Amniotic stem cell (primary cell): ENCODE data around the gene TPX2.

ENCODE experiments used
- DNase-seq: peaks from one replicate; lab custom pipeline; 2025; lab: John Stamatoyannopoulos, UW

The TPX2 gene, protein sequence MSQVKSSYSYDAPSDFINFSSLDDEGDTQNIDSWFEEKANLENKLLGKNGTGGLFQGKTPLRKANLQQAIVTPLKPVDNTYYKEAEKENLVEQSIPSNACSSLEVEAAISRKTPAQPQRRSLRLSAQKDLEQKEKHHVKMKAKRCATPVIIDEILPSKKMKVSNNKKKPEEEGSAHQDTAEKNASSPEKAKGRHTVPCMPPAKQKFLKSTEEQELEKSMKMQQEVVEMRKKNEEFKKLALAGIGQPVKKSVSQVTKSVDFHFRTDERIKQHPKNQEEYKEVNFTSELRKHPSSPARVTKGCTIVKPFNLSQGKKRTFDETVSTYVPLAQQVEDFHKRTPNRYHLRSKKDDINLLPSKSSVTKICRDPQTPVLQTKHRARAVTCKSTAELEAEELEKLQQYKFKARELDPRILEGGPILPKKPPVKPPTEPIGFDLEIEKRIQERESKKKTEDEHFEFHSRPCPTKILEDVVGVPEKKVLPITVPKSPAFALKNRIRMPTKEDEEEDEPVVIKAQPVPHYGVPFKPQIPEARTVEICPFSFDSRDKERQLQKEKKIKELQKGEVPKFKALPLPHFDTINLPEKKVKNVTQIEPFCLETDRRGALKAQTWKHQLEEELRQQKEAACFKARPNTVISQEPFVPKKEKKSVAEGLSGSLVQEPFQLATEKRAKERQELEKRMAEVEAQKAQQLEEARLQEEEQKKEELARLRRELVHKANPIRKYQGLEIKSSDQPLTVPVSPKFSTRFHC

DNA sequence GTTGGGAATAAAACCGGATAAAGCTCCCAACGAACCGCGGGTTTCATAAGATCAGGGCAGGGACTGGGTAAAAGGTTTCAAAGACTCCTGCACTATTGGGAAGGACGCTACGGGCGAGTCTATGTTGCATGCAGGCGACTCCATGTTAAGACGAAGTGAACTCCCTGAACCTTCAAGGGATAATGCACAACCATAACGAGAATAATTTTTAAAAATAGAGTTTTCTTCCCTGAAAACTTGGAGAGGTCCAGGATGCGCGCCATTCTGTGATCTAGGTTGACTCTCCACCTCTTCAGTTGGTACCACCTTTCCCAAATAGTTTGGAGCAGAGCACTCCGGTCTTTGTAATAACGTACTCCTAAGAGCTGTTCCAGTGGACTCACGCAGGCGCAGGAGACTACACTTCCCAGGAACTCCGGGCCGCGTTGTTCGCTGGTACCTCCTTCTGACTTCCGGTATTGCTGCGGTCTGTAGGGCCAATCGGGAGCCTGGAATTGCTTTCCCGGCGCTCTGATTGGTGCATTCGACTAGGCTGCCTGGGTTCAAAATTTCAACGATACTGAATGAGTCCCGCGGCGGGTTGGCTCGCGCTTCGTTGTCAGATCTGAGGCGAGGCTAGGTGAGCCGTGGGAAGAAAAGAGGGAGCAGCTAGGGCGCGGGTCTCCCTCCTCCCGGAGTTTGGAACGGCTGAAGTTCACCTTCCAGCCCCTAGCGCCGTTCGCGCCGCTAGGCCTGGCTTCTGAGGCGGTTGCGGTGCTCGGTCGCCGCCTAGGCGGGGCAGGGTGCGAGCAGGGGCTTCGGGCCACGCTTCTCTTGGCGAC lies at the start of gene TPX2:
TSS of gene TPX2 (plus strand) at position 562 of the 821 bp plus-strand sequence. CDS start 18,187 bp downstream, outside the sequence.
- peak; percentile 95 for DNase-seq

DNA sequence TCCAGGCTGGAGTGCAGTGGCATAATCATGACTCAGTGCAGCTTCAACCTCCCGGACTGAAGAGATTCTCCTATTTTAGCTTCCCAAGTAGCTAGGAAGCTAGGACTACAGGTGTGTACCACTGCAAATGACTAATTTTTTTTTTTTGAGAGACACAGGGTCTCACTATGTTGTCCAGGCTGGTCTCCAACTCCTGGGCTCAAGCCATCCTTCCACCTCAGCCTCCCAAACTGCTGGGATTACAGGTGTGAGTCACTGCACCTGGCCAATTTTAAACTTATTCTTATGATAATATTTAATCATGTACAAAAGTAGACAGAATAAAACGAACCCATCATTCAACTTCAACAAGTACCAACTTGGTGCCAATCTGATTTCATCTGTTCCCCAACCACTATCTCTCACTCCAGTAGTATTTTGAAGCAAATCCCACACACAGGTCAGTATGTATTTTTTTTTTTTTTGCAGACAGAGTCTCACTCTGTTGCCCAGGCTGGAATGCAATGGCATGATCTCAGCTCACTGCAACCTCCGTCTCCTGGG lies 48.9 kb upstream of the TPX2 start:
- DNase-seq: no peak

DNA sequence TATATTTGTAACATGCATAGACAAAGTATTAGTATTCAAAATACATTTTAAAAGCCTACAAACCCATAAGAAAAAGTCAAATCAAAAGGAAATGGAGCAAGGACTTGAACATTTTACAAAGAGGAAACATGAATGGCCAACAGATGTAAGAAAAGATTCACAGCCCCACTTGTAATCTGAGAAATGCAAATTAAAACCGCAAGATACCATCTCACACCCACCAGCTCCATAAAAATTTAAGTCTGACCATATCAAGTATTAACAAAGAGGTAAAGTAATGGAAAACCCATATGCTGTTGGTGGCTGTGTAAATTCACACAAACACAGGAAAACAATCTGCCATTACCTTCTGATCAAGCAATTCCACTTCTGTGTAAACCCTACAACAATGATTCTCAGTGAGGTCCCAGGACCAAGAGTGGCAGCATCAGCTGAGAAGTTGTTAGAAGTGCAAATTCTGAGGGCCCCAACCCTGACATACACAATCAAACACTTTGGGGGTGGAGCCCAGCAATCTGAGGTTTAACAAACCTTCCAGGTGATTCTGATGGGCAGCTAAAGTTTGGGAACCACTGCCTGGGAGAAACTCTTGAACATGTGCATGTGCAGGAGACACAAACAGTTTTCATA lies 47.3 kb upstream of the TPX2 start:
- DNase-seq: no peak

DNA sequence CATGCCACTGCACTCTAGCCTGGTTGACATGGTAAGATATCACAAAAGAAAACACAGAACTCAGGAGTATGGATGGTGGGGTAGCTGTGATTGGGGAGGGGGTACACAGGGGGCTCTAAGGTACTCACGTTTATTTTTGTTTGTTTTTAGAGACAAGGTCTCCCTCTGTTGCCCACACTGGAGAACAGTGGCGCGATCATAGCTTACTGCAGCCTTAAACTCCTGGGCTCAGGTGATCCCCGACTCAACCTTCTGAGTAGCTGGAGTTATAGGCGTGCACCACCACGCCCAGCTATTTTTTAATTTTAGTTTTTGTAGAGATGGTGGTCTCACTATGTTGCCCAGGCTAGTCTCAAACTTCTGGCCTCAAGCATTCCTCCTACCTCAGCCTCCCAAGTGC lies 45.7 kb upstream of the TPX2 start:
- no peak for DNase-seq

DNA sequence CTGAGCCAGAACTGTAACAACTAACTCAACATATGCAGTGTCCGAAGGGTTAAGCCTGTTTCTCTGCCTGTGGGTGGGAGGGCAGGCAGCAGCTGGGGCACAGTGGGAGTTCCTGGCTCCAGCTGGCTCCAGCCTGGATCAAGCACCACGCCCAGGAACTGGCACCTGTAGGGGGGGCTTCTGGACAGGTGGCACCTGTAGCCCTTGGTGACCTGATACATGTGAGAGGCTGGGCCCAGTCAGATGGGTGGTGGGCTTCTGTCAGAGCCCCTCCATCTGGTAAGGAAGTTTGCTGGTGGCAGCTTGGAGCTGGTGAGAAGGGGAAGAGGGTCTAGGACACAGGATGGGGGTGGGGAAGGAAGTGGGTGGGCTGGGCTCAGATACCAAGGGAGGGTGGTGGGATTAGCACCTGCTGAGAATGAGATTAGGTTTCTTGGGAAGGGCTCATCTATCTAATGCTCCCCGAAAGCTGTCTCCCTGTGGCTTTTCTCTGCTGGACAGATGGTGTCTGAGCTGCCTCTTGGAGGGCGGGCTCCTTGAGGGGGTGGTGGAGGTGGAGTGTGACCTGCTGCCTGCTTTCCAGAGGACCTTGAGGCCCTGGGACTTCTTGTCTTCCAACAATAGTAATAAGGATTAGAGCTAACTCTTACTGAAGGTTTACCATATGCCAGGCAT lies 45.0 kb upstream of the TPX2 start:
- no peak for DNase-seq

DNA sequence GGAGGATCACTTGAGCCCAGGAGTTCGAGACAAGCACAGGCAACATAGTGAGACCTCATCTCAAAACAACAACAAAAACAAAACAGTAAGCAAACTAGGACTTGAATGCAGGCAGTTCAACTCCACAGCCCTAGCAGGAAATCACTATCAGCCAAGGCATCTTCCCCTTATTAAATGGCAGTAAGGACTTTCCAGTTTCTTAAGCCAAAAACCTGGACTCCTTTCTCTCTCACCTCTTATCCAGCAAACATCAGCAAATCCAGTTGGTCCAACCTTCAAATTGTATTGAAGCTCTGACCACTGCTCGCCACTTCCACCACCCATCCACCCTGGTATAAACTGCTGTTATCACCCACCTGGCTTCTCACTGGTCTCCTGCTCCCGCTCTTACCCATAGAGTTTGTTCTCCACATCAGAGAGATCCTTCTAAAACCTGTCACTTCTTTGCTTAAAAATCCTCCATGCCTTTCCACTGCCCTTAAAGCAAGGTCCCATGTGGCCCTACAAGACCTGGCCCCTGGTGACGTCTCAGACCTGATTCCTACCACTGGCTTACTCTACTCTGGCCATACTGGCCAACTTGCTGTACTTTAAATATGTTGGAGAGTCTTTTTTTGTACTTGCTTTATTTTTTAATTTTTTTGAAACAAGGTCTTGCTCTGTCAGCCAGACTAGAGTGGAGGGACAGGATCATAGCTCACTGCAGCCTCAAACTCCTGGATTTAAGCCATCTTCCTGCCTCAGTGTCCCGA lies 44.1 kb upstream of the TPX2 start:
- no peak for DNase-seq

DNA sequence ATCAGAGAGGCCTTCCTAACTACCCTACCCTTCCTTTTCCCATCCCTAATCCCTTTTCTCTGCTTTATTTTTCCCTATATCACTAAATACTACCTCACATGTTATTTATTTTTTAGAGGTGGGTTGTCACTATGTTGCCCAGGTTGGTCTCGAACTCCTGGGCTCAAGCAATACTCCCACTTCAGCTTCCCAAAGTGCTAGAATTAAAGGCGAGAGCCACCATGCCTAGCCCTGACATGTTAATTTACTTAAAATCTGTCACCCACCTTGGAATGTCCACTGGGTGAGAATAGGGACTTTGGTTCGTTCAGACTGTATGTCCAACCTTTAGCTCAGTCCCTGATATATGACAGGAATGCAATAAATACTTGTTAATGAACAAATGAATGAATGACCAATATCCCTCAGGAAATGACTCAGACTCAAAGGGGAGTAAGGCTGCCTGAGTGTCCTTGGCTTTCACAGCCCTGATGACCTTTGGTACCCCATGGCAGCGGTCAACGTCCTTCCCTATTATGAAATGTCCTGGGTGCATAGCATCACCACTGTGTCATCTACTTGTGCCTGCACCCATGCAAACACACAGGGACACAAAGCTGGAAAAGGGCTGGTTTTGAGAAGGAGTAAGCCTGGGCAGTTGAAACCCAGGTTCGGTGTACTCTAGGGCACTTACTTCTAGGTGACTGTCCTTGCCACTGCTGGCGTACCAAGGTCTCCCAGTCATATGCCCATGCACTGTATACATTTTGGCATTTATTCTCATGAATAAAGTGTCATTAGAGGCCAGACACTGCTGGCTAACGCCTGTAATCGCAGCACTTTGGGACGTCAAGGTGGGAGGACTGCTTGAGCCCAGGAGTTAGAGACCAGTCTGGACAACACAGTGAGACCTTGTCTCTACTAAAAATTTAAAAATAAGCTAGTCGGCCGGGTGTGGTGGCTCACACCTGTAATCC lies 43.0 kb upstream of the TPX2 start:
- no peak for DNase-seq

DNA sequence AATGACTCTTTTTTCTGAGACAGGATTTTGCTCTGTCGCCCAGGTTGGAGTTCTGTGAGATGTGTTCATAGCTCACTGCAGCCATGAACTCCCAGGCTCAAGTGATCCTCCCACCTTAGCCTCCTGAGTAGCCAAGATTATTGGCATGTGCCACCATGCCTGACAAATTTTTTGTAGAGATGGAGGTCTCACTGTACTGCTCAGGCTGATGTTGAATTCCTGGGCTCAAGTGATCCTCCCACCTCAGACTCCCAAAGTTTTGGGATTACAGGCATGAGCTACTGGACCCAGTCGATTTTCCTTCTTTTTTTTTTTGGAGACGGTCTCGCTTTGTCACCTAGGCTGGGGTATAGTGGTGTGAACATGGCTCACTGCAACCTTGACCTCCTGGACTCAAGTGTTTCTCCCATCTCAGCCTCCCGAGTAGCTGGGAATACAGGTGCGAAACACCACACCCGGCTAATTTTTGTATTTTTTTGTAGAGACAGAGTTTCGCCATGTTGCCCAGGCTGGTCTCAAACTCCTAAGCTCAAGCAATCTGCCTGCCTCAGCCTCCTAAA lies 40.8 kb upstream of the TPX2 start:
- no peak for DNase-seq

DNA sequence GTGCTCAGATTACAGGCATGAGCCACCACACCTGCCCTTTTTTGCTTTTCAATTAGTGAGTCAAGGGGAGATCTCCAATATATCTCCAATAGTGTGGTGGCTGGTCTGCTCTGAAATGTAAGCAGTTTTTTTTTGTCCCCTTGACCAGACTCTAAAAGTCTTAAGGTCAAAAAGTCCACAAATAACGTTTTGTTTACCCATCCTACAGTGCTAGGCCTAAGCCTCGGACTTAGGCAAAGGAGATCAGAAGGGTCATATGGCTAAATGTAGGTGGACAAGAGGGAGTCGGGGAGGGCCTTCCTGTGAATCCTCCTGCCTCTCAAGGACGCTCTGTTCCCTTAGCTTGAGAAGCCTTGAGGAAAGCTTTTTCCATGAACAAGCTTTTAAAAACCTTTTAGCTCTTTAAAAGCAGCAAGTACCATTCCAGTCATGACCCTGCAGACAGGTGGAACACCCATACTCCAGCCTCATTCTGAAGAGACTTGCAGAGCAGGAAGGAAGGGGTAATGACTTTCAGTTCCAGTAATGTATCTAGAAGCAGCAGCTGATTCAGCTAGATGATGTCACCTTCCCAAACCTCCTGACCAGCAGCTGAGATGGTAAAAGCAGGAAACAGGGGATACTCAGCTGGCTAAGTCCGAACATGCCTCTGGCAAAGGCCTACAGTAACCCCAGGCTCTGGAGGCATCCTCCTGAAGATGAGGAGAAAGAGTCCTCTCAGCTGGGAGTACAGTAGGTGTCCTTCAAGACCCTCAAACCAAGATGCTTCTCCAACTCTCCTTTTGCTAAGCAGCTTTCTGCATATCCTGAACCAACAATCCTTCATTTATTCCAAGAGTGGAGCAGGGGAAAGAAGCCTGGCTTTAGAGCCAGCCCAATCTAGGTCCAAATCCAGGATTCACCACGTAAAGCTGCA lies 40.0 kb upstream of the TPX2 start:
- DNase-seq: peak; percentile 70

DNA sequence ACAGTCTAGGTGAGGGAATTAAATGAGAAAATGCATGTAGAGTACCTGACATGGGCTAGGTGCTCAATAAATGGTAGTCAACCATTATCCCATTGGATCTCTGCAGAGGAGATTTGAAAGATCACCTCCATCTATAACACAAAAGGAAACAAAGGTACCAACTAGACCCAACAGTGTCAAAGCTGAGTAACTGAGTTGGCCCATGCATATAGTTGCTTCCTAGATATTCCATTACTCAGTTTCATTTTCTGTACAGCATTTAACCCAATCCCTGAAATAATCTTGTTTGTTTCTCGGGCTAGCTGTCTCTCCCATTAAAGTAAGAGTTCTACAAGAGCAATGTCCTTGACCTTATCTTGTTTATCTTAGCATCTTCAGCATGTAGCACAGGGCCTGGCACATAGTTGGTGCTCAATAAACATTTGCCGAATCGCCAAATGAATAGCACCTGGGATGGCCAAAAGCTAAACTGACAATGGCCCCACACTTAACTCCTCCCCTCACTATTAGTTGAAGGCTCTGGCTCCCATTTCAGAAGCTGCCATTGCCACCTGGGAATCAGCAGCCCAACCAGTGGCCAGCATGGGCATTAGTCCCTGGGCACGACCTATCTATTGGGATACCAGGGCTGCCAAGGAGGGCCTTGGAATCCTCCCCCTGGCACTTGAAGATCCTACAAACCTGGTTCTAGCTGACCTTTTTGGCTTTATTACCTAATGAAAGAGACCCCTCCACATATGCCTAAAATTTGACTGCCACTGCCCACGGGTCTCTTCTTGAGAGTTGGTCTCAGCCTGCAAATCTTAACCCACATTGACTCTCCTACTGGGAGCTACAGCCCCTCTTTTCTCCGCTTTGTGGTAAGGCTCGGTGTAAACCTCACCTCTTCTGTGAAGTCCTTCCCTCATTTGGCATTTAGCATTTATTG lies 39.0 kb upstream of the TPX2 start:
- no peak for DNase-seq

DNA sequence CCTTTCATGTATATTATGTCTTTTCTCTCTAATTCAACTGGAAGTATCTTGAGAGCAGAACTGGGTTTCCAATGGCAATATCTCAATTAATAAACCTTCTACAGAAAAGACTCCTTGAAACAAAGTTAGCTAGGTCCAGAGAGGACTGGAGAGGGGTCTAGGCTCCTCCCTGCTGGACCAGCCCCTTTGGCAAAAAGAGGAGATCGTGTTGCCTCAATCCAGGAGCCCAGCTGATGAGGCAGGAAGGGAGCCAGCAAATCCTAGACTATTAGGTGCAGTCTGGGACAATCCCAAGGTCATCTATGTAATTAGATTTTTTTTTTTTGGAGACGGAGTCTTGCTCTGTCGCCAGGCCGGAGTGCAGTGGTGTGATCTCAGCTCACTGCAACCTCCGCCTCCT lies 38.3 kb upstream of the TPX2 start:
- DNase-seq: no peak

DNA sequence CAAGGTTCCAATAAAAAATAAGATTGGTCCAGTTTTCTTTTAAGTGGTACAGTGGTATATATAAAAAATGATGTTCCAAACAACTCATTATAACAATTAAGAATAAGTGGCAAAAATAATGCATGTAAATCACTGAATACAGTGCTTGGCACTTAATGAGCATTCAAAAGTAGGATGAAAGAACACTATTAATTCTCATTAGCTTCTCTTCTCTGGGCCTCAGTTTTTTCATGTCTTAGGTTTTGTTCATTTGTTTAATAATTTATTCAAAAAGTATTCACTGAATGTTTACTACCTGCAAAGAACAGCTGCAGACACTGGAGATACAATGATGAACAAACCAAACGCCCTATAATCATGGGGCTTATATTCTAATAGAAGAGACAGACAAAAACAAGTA lies 37.5 kb upstream of the TPX2 start:
- no peak for DNase-seq

DNA sequence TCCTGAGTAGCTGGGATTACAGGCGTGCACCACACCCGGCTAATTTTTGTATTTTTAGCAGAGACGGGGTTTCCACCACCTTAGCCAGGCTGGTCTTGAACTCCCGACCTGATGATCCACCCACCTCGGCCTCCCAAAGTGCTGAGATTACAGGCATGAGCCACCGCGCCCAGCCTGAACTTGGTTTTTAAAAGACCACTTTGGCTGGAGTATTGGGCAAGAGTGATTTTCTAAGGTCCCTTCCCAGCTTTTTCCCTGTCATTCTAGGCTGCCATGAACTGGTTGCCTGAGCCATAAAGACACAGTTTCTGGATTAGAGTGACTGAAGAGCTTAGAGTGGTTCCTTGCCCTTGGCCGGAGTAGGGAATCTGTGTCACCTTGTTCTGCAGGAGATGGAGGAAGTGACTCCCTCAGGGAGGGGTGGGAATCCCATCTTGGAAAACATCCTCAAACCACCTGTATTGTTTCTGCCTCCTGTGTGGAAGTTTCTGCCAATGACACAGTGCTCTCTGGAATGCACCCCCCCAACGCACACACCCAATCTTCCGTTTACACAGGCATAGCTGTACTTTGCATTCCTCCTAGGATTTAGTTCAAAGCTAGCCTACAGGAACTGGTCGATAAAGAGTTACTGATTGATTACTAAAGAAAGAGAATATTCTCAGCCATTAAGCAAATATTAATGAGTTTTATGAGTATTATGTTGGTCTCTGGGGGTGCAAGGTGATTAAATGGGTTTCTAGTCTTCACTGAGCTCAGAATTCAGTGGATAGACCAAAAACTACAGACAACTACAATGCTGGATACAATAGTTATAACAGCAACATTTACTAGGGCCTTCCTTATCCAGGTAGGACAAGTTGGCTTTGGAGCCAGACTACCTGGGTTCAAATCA lies 34.6 kb upstream of the TPX2 start:
- no peak for DNase-seq

DNA sequence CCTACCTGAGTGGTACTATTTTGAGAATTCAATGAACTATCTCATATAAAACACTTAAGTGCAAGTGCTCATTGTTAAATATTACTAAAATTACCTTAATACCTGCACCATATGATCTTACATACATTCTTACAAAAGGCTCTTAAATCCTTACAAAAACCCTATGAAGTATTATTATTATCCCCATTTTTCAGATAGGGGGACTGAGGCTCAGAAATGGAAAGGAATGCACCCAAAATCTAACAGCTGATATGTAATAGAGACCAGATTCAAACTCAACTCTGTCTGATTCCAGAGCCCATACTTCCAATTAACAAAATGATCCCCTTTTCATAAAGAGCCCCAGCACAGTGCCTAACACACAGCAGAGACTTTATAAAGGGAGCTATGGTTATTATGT lies 33.9 kb upstream of the TPX2 start:
- no peak for DNase-seq
